Breast epithelium (tissue), 3 donors: ENCODE data around the gene GNB1L.

ENCODE experiments used
- CTCF ChIP-seq, 3 donors: fragments of 450-650 bp; IDR thresholded peaks; one replicate each; pipeline ENCODE4 v1.5.1; 2016 to 2017; ENCODE audit warnings: antibody characterized with exemption in 3 of 3, mild to moderate bottlenecking in 3 of 3, moderate library complexity in 3 of 3
- POLR2A ChIP-seq: fragments of 450-650 bp; IDR thresholded peaks from one replicate; pipeline ENCODE4 v1.6.1; 2016; ENCODE audit warnings: antibody characterized with exemption, mild to moderate bottlenecking, moderate library complexity
- POLR2AphosphoS5 ChIP-seq, 3 donors: sonication (generic); formaldehyde crosslinking; IDR thresholded peaks; one replicate each; pipeline ENCODE4 v1.6.1; 2017; ENCODE audit warnings: antibody characterized with exemption in 3 of 3

GRCh38 chr22:19744350-19745006, 110.2 kb downstream of the GNB1L start:
- TF ChIP-seq POLR2A = no peak
- no peak for TF ChIP-seq CTCF (IDR thresholded peaks at IDR 0.05)
- no peak for TF ChIP-seq POLR2AphosphoS5 (IDR thresholded peaks at IDR 0.05)
